GM10248 (cell line): ENCODE measurements around the gene MOSPD3.
A peak's percentile ranks its signal among the peaks of the same experiment; 100 is the strongest.

Source experiments
- CTCF ChIA-PET: fragments of 300-600 bp; sonication (Branson Sonifier 250); formaldehyde crosslinking; extraction: SDS; loops from one replicate; lab custom pipeline; 2021; ENCODE audit warnings: antibody characterized with exemption; lab: Yijun Ruan, JAX
- POLR2A ChIA-PET: fragments of 350-650 bp; sonication (Branson Sonifier 250); formaldehyde crosslinking; extraction: SDS; loops from one replicate; lab custom pipeline; 2020; ENCODE audit warnings: antibody characterized with exemption; lab: Yijun Ruan, JAX
- DNase-seq: peaks from one replicate; pipeline ENCODE4 v3.0.0; 2012; ENCODE audit errors: extremely low spot score
- CTCF ChIP-seq: IDR thresholded peaks from 2 replicates; pipeline ENCODE4 v1.5.1; 2012; ENCODE audit warnings: mild to moderate bottlenecking, low read depth; ENCODE audit errors: extremely low read depth, missing control alignments, control extremely low read depth

The MOSPD3 gene

GRCh38 chr7:100600730-100601038, 11.7 kb upstream of the MOSPD3 start:
- ChIA-PET POLR2A (no interaction called here), CTCF (interaction anchor here (1.2 to 3.5 kb wide), 3 partner anchors 11 to 13 kb away, joined by 3 to 21 read pairs (median 3); partner anchors contain the start of gene MOSPD3)
- no peak for TF ChIP-seq CTCF
- no peak for DNase-seq

- TF ChIP-seq CTCF = no peak
- ChIA-PET POLR2A (no interaction called here), CTCF (interaction anchor here (0.8 to 3.5 kb wide), 6 partner anchors 9 to 103 kb away, joined by 3 to 21 read pairs (median 4); partner anchors contain the start of genes FBXO24, MOSPD3 and POP7)
- DNase-seq = no peak
These were observed 9.2 kb upstream of the MOSPD3 start for GRCh38 chr7:100602889-100603725.

- no peak for DNase-seq
- ChIA-PET POLR2A (no interaction called here), CTCF (interaction anchor here (1.2 to 3.5 kb wide), 4 partner anchors 9 to 26 kb away, joined by 3 to 21 read pairs (median 6); partner anchors contain the start of genes FBXO24 and MOSPD3)
- TF ChIP-seq CTCF = no peak
These were observed 8.7 kb upstream of the MOSPD3 start for GRCh38 chr7:100603726-100604027.

- peak; percentile 91 for DNase-seq
- peak; percentile 42 for TF ChIP-seq CTCF
- ChIA-PET POLR2A (interaction anchor here (1.3 kb wide), 1 partner anchor 18 kb away, joined by 5 read pairs; the partner anchor contains the start of genes FBXO24 and LRCH4), CTCF (interaction anchor here (1.0 to 3.5 kb wide), 8 partner anchors 8 to 101 kb away, joined by 3 to 21 read pairs (median 5); partner anchors contain the start of genes FBXO24, LRCH4, MOSPD3 and POP7)
These were observed 8.0 kb upstream of the MOSPD3 start for GRCh38 chr7:100604028-100604975.

GRCh38 chr7:100604976-100605911, 7.1 kb upstream of the MOSPD3 start:
- no peak for TF ChIP-seq CTCF
- CTCF ChIA-PET = interaction anchor here (0.7 to 3.8 kb wide), 10 partner anchors 9 to 152 kb away, joined by 3 to 11 read pairs (median 4); partner anchors contain the start of genes FBXO24, LRCH4 and POP7

More at GRCh38 chr7:100604976-100605911, 7.1 kb upstream of the MOSPD3 start:
- POLR2A ChIA-PET = interaction anchor here (1.3 kb wide), 1 partner anchor 19 kb away, joined by 5 read pairs; the partner anchor contains the start of genes FBXO24 and LRCH4
- DNase-seq = no peak
